ENCODE measurements around the gene YAF2.
A peak's percentile ranks its signal among the peaks of the same experiment; 100 is the strongest.

Gene YAF2

GRCh38 chr12:42135259-42135814 is 102.7 kb downstream of the YAF2 start:
- H3K27ac ChIP-seq (ENCODE audit: low read depth, low read length, poor library complexity, severe bottlenecking) = no peak overlapping the region
- no peak overlapping the region for H2AFZ ChIP-seq (ENCODE audit: low read length)
- peaks cover 28% of the 10 kb centered on the region for H3K4me1 ChIP-seq (ENCODE audit: insufficient read depth, low read length, severe bottlenecking)
- peaks cover 95% of the 10 kb centered on the region for H3K79me2 ChIP-seq (ENCODE audit: insufficient read depth, low read length)
- H4K20me1 ChIP-seq (ENCODE audit: insufficient read depth, low read length) = no peaks in the 10 kb centered on the region
- H3K27me3 ChIP-seq (ENCODE audit: insufficient read depth, low read length) = no peaks in the 10 kb centered on the region
- no peak overlapping the region for H3K4me2 ChIP-seq (ENCODE audit: low read length)
- no peaks in the 10 kb centered on the region for H3K9me2 ChIP-seq (ENCODE audit: low read depth, low read length)
- peaks cover 16% of the 10 kb centered on the region; the same call in 1 of the 2 replicates for H3K36me3 ChIP-seq (ENCODE audit: insufficient read depth, low read length)
- H3K9me3 ChIP-seq (ENCODE audit: low read length) = no peaks in the 10 kb centered on the region
- H3K9ac ChIP-seq (ENCODE audit: low read length) = no peak overlapping the region
- no peak overlapping the region for H3K4me3 ChIP-seq (ENCODE audit: low read depth, low read length, poor library complexity, severe bottlenecking)
- TF ChIP-seq CTCF (IDR thresholded peaks at IDR 0.05; ENCODE audit: low read length) (no peak), EZH2 (IDR thresholded peaks at IDR 0.05; ENCODE audit: borderline replicate concordance, low read length) (no peak)
- H3F3A ChIP-seq (ENCODE audit: insufficient read depth, low read length) = no peaks in the 10 kb centered on the region

- no peaks in the 10 kb centered on the region for H3K9me3 ChIP-seq (ENCODE audit: low read length)
- peaks cover 14% of the 10 kb centered on the region; the same call in 1 of the 2 replicates for H3K36me3 ChIP-seq (ENCODE audit: insufficient read depth, low read length)
- no peak overlapping the region for H3K27ac ChIP-seq (ENCODE audit: low read depth, low read length, poor library complexity, severe bottlenecking)
- H3K79me2 ChIP-seq (ENCODE audit: insufficient read depth, low read length) = peaks cover 90% of the 10 kb centered on the region
- no peaks in the 10 kb centered on the region for H3K27me3 ChIP-seq (ENCODE audit: insufficient read depth, low read length)
- H3K4me3 ChIP-seq (ENCODE audit: low read depth, low read length, poor library complexity, severe bottlenecking) = no peak overlapping the region
- no peak overlapping the region for H2AFZ ChIP-seq (ENCODE audit: low read length)
- no peaks in the 10 kb centered on the region for H3K9me2 ChIP-seq (ENCODE audit: low read depth, low read length)
- TF ChIP-seq EZH2 (IDR thresholded peaks at IDR 0.05; ENCODE audit: borderline replicate concordance, low read length) = no peak
- TF ChIP-seq CTCF (IDR thresholded peaks at IDR 0.05; ENCODE audit: low read length) = no peak
- no peaks in the 10 kb centered on the region for H4K20me1 ChIP-seq (ENCODE audit: insufficient read depth, low read length)
- H3K4me1 ChIP-seq (ENCODE audit: insufficient read depth, low read length, severe bottlenecking) = peaks cover 33% of the 10 kb centered on the region
- H3K4me2 ChIP-seq (ENCODE audit: low read length) = no peak overlapping the region; the same call in 1 of the 2 replicates
- H3K9ac ChIP-seq (ENCODE audit: low read length) = no peak overlapping the region
- H3F3A ChIP-seq (ENCODE audit: insufficient read depth, low read length) = no peaks in the 10 kb centered on the region
Observed at GRCh38 chr12:42130672-42131402, 107.2 kb downstream of the YAF2 start.

GRCh38 chr12:42129595-42130204 is 108.3 kb downstream of the YAF2 start:
- Histone ChIP-seq H3K36me3 (ENCODE audit: insufficient read depth, low read length) (peaks cover 3% of the 10 kb centered on the region; the same call in 1 of the 2 replicates), H3K9ac (ENCODE audit: low read length) (no peak overlapping the region), H3K9me2 (ENCODE audit: low read depth, low read length) (no peaks in the 10 kb centered on the region), H3K79me2 (ENCODE audit: insufficient read depth, low read length) (peaks cover 88% of the 10 kb centered on the region), H2AFZ (ENCODE audit: low read length) (no peak overlapping the region), H3F3A (ENCODE audit: insufficient read depth, low read length) (no peaks in the 10 kb centered on the region), H3K4me3 (ENCODE audit: low read depth, low read length, poor library complexity, severe bottlenecking) (no peak overlapping the region), H3K27me3 (ENCODE audit: insufficient read depth, low read length) (no peaks in the 10 kb centered on the region), H3K4me1 (ENCODE audit: insufficient read depth, low read length, severe bottlenecking) (peaks cover 44% of the 10 kb centered on the region), H3K4me2 (ENCODE audit: low read length) (no peak overlapping the region), H4K20me1 (ENCODE audit: insufficient read depth, low read length) (no peaks in the 10 kb centered on the region), H3K27ac (ENCODE audit: low read depth, low read length, poor library complexity, severe bottlenecking) (no peak overlapping the region), H3K9me3 (ENCODE audit: low read length) (no peaks in the 10 kb centered on the region)
- TF ChIP-seq EZH2 (IDR thresholded peaks at IDR 0.05; ENCODE audit: borderline replicate concordance, low read length) (no peak), CTCF (IDR thresholded peaks at IDR 0.05; ENCODE audit: low read length) (peak; percentile 52)

Data from OCI-LY1 (cell line).